Raji (cell line): ENCODE measurements around the gene TCP11.

Experiments
- POLR2A ChIP-seq: IDR thresholded peaks from 2 replicates; pipeline ENCODE4 v1.6.1; 2011; ENCODE audit warnings: low read depth, low read length, control low read depth; ENCODE audit not compliant: insufficient read depth

TCP11 gene

DNA sequence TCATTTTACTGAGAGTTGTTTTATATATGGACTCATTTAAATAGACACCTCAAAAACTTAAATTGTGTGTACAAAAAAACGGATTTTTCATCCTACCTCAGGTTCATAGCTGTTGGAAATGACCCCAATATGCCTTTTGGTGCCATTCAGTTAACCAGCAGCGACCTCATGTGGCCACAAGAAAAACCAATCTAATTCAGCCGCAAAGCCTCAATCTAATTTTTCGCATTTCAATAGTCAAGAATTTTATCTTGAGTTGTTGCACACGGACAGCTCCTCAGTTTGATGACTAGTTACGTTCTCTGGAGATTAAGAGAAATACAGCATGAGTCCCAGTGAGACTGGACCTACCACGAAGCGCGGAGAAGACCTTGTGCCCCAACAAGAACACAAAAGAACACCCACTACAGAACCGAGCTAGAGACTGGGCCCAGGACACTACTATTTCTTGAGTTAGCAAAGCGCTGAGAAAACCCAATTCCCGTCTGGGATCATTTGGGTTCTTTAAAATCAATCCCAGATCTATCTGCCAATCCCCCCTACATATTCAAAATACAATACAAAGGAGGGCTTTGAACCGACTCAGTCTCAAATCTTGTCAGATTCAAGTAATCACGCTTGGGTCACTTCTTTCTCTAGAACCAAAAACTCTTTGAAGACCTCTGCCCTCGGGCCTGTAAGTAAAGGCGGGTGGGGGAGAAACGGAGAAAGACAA lies 1.1 kb downstream of the TCP11 start:
- no peak for TF ChIP-seq POLR2A

DNA sequence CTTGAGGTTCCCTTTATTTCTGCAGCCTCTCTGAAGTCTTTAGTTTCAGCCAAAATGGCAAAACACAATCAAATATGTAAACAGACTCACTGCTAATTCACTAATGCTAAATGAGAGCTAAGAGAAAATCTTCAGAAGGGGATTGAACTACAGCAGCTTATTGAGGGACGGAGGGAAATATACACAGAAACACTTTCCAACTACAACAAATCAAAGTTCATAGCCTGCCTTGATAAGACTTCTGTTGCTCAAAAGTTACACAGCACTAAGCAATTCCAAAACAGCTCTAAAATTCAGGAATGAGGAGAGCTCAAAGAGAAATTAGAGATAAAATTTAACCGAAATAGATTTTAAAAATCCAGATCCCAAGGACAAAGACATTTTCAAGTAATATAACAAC lies 1.7 kb downstream of the TCP11 start:
- no peak for TF ChIP-seq POLR2A

DNA sequence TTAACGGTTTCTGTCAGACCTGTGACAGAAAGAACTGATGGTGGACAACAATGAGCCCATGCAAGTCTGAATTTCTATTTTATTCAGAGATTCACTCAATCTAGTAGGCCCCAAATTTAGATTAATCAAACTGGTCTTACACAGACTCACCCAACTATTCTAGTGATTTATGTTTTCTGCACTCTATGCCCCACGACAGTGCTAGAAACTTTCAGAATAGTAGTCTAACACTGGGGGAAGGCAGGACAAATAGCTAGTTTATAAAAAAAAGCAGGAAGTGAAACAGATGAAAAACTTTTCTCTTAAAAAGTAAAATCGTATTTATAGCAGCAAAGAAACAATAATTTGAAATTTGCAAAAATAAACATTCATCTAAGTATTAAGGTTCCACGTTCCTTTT lies 5.0 kb downstream of the TCP11 start:
- TF ChIP-seq POLR2A = no peak

DNA sequence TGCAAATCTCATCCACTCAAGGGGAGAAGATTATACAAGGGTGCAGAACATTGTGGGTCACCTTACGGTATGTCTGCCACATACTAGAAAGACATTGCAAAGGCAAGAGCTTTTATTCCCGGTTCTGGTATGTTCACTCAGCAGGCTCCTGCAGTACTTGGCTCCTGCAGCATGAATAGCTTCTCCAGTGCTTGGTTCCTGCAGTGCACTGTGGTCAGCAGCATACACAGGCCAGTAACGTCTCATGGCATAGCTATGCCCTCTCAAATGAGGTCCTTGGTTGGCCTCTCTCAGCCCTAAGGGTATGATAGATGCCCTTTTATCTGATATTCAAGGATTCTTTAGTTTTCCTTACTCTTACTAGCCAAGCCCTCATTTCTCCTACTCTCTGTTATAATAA lies 12.6 kb downstream of the TCP11 start:
- TF ChIP-seq POLR2A = no peak

DNA sequence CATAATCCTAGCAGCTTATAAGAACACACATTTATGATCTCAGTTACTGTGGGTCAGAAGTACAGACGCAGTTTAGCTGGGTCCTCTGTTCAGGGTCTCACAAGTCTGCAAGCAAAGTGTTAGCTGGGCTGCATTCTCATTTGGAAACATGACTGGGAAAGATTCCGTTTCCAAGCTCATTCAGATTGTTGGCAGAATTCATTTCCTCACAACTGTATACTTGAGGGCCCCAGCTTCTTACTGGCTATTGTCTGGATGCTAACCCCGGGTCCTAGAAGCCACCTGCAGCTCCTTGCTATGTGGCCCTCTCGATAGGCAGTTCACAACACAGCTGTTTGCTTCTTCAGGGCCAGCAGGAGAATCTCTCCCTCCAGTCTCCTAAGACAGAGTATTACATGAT lies 13.1 kb downstream of the TCP11 start:
- no peak for TF ChIP-seq POLR2A

DNA sequence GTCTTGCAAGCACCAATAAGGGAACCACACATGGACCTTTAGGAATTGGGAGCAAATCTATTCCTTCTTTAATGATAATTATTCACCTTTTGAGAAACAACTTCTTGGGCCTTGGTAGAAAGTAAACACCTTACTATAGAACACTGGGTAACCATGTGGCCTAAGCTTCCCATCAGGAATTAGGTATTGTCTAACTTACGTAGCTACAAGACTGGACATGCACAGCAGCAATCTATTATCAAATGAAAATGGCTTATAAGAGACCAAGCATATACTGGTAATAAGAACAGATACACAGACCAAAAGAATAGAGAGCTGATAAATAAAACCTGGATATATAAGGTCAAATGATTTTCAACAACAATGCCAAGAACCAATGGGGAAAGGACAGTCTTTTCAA lies 16.8 kb downstream of the TCP11 start:
- no peak for TF ChIP-seq POLR2A

DNA sequence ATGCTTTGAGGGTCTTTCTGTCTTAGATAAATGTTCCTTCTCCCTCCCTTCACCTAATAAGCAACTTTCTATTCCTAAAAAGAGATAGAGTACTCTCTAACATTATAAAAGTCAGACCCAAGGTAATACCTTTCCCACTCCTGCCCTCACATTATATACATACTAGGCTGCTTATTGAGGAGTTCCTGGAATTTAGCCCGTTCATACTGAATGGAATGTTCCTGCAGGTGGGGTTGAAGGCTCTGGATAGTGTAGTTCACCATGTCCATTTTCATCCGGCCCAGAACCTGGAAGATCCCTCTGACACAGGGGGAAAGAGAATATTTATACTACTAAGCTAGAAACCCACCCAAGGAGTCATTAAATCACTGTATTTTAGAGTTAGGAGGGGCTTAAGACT lies 20.4 kb downstream of the TCP11 start:
- TF ChIP-seq POLR2A = no peak

DNA sequence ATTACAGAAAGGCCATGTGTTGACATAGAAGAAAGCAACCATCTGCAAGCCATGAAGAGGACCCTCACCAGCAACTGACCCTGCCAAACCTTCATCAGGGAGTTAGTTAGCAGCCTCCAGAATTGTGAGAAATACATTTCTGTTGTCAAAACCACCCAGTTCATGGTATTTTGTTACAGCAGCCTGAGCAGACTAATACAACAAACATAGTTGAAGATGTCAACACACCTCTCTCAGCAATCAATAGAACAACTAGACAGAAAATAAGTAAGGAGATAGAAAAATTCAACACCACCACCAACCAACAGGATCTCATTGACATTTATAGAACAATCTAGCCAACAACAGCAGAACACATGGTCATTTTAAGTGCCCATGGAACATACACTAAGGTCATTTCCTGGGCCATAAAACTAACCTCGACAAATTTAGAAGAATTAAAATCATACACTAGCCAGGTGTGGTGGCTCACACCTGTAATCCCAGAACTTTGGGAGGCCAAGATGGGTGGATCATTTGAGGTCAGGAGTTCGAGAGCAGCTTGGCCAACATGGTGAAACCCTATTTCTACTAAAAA lies 32.7 kb downstream of the TCP11 start:
- no peak for TF ChIP-seq POLR2A

DNA sequence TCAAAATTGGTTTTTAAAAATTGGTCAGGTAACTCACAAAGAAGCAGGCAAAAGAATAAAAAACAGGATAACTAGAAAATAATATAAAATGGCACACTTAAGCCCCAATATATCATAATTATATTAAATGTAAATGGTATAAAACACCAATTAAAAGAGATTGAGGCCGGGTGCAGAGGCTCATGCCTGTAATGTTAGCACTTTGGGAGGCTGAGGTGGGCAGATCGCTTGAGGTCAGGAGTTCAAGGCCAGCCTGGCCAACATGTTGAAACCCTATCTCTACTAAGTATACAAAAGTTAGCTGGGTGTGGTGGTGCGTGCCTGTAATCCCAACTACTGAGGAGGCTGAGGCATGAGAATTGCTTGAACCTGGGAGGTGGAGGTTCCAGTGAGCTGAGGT lies 36.1 kb downstream of the TCP11 start:
- no peak for TF ChIP-seq POLR2A

DNA sequence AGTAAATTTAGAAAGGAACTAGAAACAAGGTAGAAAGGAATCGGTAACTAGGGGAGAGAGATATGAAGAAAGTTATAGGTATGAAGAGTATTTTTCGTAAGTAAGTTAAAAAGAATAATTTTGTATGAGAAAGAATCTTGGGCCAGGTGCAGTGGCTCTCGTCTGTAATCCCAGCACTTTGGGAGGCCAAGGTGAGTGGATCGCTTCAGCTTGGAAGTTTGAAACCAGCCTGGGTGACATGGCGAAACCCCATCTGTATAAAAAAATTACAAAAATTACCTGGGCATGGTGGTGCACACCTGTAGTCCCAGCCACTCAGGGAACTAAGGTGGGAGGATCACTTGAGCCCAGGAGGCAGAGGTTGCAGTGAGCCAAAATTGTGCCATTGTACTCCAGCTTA lies 42.0 kb downstream of the TCP11 start:
- no peak for TF ChIP-seq POLR2A

DNA sequence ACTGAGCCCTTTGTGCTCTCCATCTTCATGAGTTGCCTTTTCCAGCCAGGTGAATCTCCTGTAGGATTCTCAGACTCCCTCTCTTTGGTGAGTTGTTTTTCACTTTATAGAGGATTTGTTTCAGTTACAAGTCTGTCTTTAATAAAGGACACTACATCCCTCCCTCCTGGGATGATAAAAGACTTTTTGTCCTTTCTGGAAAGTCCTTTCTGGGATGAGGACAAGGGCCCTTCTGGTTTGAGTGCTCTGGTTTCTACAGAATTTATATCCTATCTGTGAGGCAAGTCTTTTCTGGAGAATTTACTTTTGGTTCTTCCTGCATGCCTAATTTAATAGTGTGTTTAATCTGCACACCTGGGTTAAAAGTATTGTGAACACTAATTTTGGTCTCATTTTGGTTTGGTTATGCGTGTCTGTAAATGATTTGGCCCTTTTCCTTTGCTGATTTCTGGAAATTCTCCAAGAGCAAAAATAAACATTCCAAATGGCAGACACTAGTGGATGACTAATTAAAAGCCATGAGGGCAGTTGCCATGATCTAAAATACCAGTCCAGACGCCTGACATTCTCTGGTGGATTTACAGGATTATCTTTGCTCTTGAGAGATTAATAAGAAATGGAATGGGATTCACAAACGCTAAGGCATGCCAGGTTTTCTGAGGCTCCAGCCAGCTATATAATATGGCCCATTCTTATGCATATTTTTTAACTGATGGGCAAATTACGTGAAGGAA lies 44.8 kb downstream of the TCP11 start:
- no peak for TF ChIP-seq POLR2A

DNA sequence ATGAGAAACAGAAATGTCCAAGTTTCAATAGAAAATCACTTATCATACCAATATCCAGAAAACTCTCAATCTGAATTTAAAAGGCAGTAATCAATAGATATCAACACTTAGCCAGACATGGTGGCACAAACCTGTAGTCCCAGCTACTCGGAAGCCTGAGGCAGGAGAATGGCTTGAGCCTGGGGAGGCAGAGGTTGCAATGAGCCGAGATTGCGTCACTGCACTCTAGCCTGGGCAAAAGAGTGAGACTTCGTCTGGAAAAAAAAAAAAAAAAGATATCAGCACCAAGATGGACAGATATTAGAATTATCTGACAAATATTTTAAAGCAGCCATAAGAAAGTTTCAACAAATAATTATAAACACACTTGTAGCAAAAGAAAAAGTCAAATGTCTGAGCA lies 47.0 kb downstream of the TCP11 start:
- no peak for TF ChIP-seq POLR2A

DNA sequence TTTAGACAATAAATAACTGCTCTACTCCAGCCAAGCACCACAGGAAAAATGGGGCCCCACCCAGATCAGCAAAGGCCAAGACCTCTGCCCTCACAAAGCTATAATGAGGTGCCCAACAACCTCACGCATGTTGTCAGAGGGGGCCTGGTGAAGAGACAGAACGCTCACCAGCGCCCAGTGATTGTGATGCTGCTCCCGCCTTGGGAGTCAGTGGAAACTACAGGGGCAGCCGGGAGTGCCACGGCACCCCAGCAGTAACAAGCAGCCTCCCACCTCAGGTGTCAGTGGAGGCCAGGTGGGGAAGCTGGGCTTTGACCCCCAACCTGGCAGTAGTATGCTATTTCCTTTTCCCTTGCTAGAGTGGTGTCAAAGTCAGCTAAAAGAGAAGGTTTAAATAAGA lies 47.4 kb downstream of the TCP11 start:
- TF ChIP-seq POLR2A = no peak

DNA sequence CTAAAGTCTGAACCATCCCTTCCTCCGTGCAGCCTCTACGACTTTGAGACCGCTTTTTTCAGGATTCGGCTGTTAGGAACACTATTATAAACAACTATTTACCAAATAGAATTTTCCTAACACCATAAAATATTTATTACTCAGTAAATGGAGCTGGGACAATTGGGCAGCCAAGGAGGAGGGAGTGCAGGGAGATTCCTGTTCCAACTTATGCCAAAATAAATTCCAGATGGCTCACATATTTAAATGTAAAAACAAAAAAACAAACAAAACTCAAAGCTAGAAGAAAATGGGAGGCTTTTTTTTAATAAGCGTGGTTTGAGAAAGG lies 48.1 kb downstream of the TCP11 start:
- TF ChIP-seq POLR2A = no peak

DNA sequence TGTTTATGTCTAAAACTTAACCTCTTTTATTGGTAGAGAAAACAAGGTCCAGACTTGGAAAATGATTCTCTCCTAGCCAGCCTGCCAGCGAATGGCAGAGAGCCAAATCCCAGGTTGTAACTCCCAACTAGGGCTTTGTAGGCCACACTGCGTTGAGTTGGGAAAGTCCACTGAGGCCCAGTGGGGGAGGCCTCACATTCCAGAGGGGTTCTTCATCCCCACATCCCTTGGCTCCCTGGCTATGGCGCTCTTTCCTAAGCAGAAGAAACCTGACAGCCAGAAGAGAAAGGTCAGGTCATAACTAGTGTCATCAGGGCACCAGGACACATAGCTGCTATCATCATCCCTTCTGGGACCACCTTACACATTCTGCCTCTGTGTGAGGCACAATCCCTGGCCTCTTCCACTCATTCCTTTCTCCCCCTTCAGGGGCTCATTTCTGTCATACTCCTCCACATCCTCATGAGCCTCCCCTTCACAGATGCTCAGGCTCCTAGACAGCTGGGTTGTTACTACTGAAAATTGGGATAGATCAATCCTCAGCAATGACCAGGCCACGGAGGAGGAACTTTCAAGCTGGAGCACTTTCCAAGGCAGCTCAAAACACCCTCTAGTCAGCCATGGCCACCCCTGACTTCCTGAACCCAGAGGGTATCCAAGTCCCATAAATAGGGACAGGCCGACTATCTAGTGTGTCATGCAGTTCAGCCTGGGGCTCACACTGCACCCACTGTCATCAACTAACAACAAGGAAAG lies 48.6 kb downstream of the TCP11 start:
- no peak for TF ChIP-seq POLR2A
